Activated CD4-positive, alpha-beta T cell treated with anti-CD3 and anti-CD28 coated beads, Interleukin-2, Interleukin-6, amounts not matched to agents 100 ng/mL and 50 ng/mL, durations not matched to agents 16 hours and 8 hours (primary cell): ENCODE data around the gene RASA3.

ENCODE experiments used
- DNase-seq: peaks from one replicate; pipeline ENCODE4 v3.0.0-alpha.2; 2020

Gene RASA3

GRCh38 chr13:113928685-113929627 is 203.5 kb downstream of the RASA3 start:
- no peak for DNase-seq
